ENCODE data around the gene FUT3.

The FUT3 gene

GRCh38 chr19:5824751-5825150, 26.5 kb downstream of the FUT3 start:
- no peak for TF ChIP-seq EZH2phosphoT487 (IDR thresholded peaks at IDR 0.05; ENCODE audit: low read depth)
- TF ChIP-seq CTCF (IDR thresholded peaks at IDR 0.05; ENCODE audit: low read depth, low read length) = no peak
- Histone ChIP-seq H3K9ac (ENCODE audit: low read length) (no peak overlapping the region), H3K4me3 (ENCODE audit: low read length) (no peak overlapping the region), H3K27me3 (ENCODE audit: low read depth, low read length) (no peaks in the 10 kb centered on the region), H3K36me3 (replicated peaks; ENCODE audit: low read depth, low read length) (no peaks in the 10 kb centered on the region), H3K9me3 (ENCODE audit: insufficient read depth, low read length) (no peaks in the 10 kb centered on the region), H2AFZ (ENCODE audit: low read depth, low read length) (no peak overlapping the region), H4K20me1 (ENCODE audit: insufficient read depth, low read length) (no peaks in the 10 kb centered on the region), H3K79me2 (ENCODE audit: low read length) (no peaks in the 10 kb centered on the region), H3K4me1 (ENCODE audit: low read length) (peaks cover 11% of the 10 kb centered on the region), H3K27ac (ENCODE audit: low read length) (no peak overlapping the region), H3K4me2 (ENCODE audit: low read length) (no peak overlapping the region)

- Histone ChIP-seq H3K27ac (ENCODE audit: low read length) (no peak overlapping the region), H2AFZ (ENCODE audit: low read depth, low read length) (no peak overlapping the region), H3K4me1 (ENCODE audit: low read length) (peaks cover 11% of the 10 kb centered on the region)
These were observed 27.5 kb downstream of the FUT3 start for GRCh38 chr19:5823579-5824281.

GRCh38 chr19:5822181-5822844, 28.9 kb downstream of the FUT3 start:
- Histone ChIP-seq H3K4me3 (ENCODE audit: low read length) (no peak overlapping the region), H3K9ac (ENCODE audit: low read length) (no peak overlapping the region), H3K27ac (ENCODE audit: low read length) (no peak overlapping the region), H2AFZ (ENCODE audit: low read depth, low read length) (no peak overlapping the region), H4K20me1 (ENCODE audit: insufficient read depth, low read length) (no peaks in the 10 kb centered on the region), H3K9me3 (ENCODE audit: insufficient read depth, low read length) (no peaks in the 10 kb centered on the region), H3K4me1 (ENCODE audit: low read length) (peaks cover 11% of the 10 kb centered on the region), H3K79me2 (ENCODE audit: low read length) (no peaks in the 10 kb centered on the region), H3K36me3 (replicated peaks; ENCODE audit: low read depth, low read length) (no peaks in the 10 kb centered on the region), H3K4me2 (ENCODE audit: low read length) (no peak overlapping the region), H3K27me3 (ENCODE audit: low read depth, low read length) (no peaks in the 10 kb centered on the region)
- TF ChIP-seq EZH2phosphoT487 (IDR thresholded peaks at IDR 0.05; ENCODE audit: low read depth) (no peak), CTCF (IDR thresholded peaks at IDR 0.05; ENCODE audit: low read depth, low read length) (no peak)

More at GRCh38 chr19:5823579-5824281, 27.5 kb downstream of the FUT3 start:
- Histone ChIP-seq H3K79me2 (ENCODE audit: low read length) (no peaks in the 10 kb centered on the region), H3K36me3 (replicated peaks; ENCODE audit: low read depth, low read length) (no peaks in the 10 kb centered on the region), H4K20me1 (ENCODE audit: insufficient read depth, low read length) (no peaks in the 10 kb centered on the region), H3K4me2 (ENCODE audit: low read length) (no peak overlapping the region), H3K9me3 (ENCODE audit: insufficient read depth, low read length) (no peaks in the 10 kb centered on the region), H3K4me3 (ENCODE audit: low read length) (no peak overlapping the region), H3K9ac (ENCODE audit: low read length) (no peak overlapping the region), H3K27me3 (ENCODE audit: low read depth, low read length) (no peaks in the 10 kb centered on the region)
- TF ChIP-seq EZH2phosphoT487 (IDR thresholded peaks at IDR 0.05; ENCODE audit: low read depth) (no peak), CTCF (IDR thresholded peaks at IDR 0.05; ENCODE audit: low read depth, low read length) (peak; percentile 26; the same call in 1 of the 2 replicates)

GRCh38 chr19:5821521-5822180, 29.6 kb downstream of the FUT3 start:
- TF ChIP-seq EZH2phosphoT487 (IDR thresholded peaks at IDR 0.05; ENCODE audit: low read depth) = no peak
- TF ChIP-seq CTCF (IDR thresholded peaks at IDR 0.05; ENCODE audit: low read depth, low read length) = no peak
- peaks cover 5% of the 10 kb centered on the region for H3K4me1 ChIP-seq (ENCODE audit: low read length)
- H3K27me3 ChIP-seq (ENCODE audit: low read depth, low read length) = no peaks in the 10 kb centered on the region
- no peak overlapping the region for H3K4me3 ChIP-seq (ENCODE audit: low read length)
- H4K20me1 ChIP-seq (ENCODE audit: insufficient read depth, low read length) = no peaks in the 10 kb centered on the region
- H3K79me2 ChIP-seq (ENCODE audit: low read length) = no peaks in the 10 kb centered on the region
- H3K27ac ChIP-seq (ENCODE audit: low read length) = no peak overlapping the region
- no peak overlapping the region for H3K4me2 ChIP-seq (ENCODE audit: low read length)
- H3K9me3 ChIP-seq (ENCODE audit: insufficient read depth, low read length) = no peaks in the 10 kb centered on the region
- H3K9ac ChIP-seq (ENCODE audit: low read length) = no peak overlapping the region
- H3K36me3 ChIP-seq (replicated peaks; ENCODE audit: low read depth, low read length) = no peaks in the 10 kb centered on the region
- H2AFZ ChIP-seq (ENCODE audit: low read depth, low read length) = no peak overlapping the region

Data from OCI-LY3 (cell line).